Right lobe of liver (tissue), 6 donors: ENCODE data around the gene SESTD1. TPM values are rescaled to one million over a fixed set of nuclear protein-coding genes. Genes with fewer than 3 reads are reported as not detected.

Source experiments
- ATAC-seq, 4 donors: fragments of 200-7000 bp; cut with Tn5 transposase; one replicate each; pipeline ENCODE4 v1.9.1; 2020; ENCODE audit warnings: mild to moderate bottlenecking in 4 of 4, moderate library complexity in 4 of 4
- DNase-seq, 3 donors: peaks; one replicate each; pipeline ENCODE4 v3.0.0-alpha.2; 2020
- H3K27ac ChIP-seq, 3 donors: fragments of 200-600 bp; one replicate each; pipeline ENCODE4 v1.8.0; 2022
- H3K27me3 ChIP-seq, 2 donors: fragments of 200-600 bp; one replicate each; pipeline ENCODE4 v1.8.0; 2022
- H3K36me3 ChIP-seq, 4 donors: fragments of 200-600 bp; sonication (generic) in 1 of 4; one replicate each; pipeline versions ENCODE4 v1.5.1 to v1.8.0; 2017 to 2022; ENCODE audit warnings: control low read depth in 1 of 4
- H3K4me1 ChIP-seq, 4 donors: fragments of 200-600 bp; sonication (generic) in 1 of 4; one replicate each; pipeline versions ENCODE4 v1.5.1 to v1.8.0; 2017 to 2022; ENCODE audit warnings: control low read depth in 1 of 4
- H3K4me3 ChIP-seq, 3 donors: fragments of 200-600 bp; one replicate each; pipeline ENCODE4 v1.8.0; 2022
- H3K9me3 ChIP-seq, 4 donors: fragments of 200-600 bp; sonication (generic) in 1 of 4; one replicate each; pipeline versions ENCODE4 v1.5.1 to v1.8.0; 2017 to 2022; ENCODE audit warnings: control low read depth in 1 of 4
- CTCF ChIP-seq, 4 donors: fragments of 200-600 bp in 3 of 4; fragments of 450-650 bp in 1 of 4; IDR thresholded peaks; one replicate each; pipeline versions ENCODE4 v1.5.1 to v1.8.0; 2016 to 2022; ENCODE audit warnings: antibody characterized with exemption in 4 of 4, mild to moderate bottlenecking in 2 of 4
- POLR2A ChIP-seq: fragments of 450-650 bp; IDR thresholded peaks from one replicate; pipeline ENCODE4 v1.6.1; 2017; ENCODE audit warnings: antibody characterized with exemption, mild to moderate bottlenecking
- WGBS: methylation state at CpG from one replicate; pipeline ENCODE4 v1.1.6; 2018; ENCODE audit warnings: low coverage, low lambda C conversion rate; ENCODE audit not compliant: insufficient coverage; ENCODE audit errors: missing lambda C conversion rate; 5-methylcytosine and 5-hydroxymethylcytosine counted together
- intact Hi-C, 2 donors: fragments of 100-400 bp; cut with DNase I; formaldehyde crosslinking; loops; one replicate each; pipeline versions ENCODE4 v1.11.2 to v1.14.1; 2022
- total RNA-seq, 6 experiments: library from RNA; depleted of rRNA in 2 of 6; stranded (reverse); fragments of >200 nt in 2 of 6; fragmentation: NEBNext Ultra II Directional in 3 of 6; extraction: Animal tissue kit (Norgen Biotek cat#: 25700) in 3 of 6; gene quantifications; one replicate each; pipeline versions ENCODE4 v1.1.0 to v1.2.4, GENCODE V29; 2016 to 2023
- donor health status: DM: no; HTN: yes; CAD: no.
- donor health status: DM: no; HTN: no; CAD: no.
- donor health status: DM: no; HTN: no; CAD: no.
- donor health status: DM: no; HTN: yes; CAD: no.
- donor health status: DM: no; HTN: yes; CAD: no.

SESTD1 gene
- total RNA-seq, 6 experiments from 2014 or later = 5.8 to 27.9 (median 12.8) TPM

- H3K4me1 ChIP-seq = peaks cover 0 to 7% (median 0%) of the 10 kb centered on the region in 4 donors
- TF ChIP-seq POLR2A = no peak
- no peak overlapping the region for H3K4me3 ChIP-seq
- DNase-seq = no peak
- intact Hi-C loops = no loop called here
- 57% methylated on average over 5 of the region's 5 CpGs for WGBS
- ATAC-seq = peak; percentile 88 to 93 (median 90)
- no peaks in the 10 kb centered on the region for H3K9me3 ChIP-seq
- H3K36me3 ChIP-seq = no peaks in the 10 kb centered on the region
- H3K27ac ChIP-seq = peak overlapping the region; percentile 48 to 64 (median 51)
- no peaks in the 10 kb centered on the region for H3K27me3 ChIP-seq
These were observed 8.0 kb upstream of the SESTD1 start for GRCh38 chr2:179272406-179273192.

- TF ChIP-seq CTCF (IDR thresholded peaks at IDR 0.05) (no peak), POLR2A (no peak)
- WGBS = 100% methylated on average over 1 of the region's 2 CpGs
These were observed 6.1 kb upstream of the SESTD1 start for GRCh38 chr2:179270689-179271088.

GRCh38 chr2:179268277-179268925 is 3.8 kb upstream of the SESTD1 start:
- Histone ChIP-seq H3K27me3 (no peaks in the 10 kb centered on the region), H3K36me3 (no peaks in the 10 kb centered on the region), H3K4me3 (no peak overlapping the region), H3K4me1 (peaks cover 0 to 7% (median 0%) of the 10 kb centered on the region in 4 donors), H3K27ac (no peak overlapping the region), H3K9me3 (no peaks in the 10 kb centered on the region)
- peak in 1 of 4 donors; percentile 39 for ATAC-seq
- intact Hi-C loops = no loop called here
- TF ChIP-seq POLR2A (no peak), CTCF (IDR thresholded peaks at IDR 0.05) (no peak)
- DNase-seq = peak in 1 of 3 donors; percentile 31
- WGBS = 30% methylated on average over 1 of the region's 1 CpG

More at GRCh38 chr2:179270689-179271088, 6.1 kb upstream of the SESTD1 start:
- Histone ChIP-seq H3K9me3 (no peaks in the 10 kb centered on the region), H3K4me1 (peaks cover 0 to 7% (median 0%) of the 10 kb centered on the region in 4 donors), H3K4me3 (no peak overlapping the region), H3K27me3 (no peaks in the 10 kb centered on the region), H3K36me3 (no peaks in the 10 kb centered on the region), H3K27ac (no peak overlapping the region)
- intact Hi-C loops = no loop called here
- ATAC-seq = no peak
- DNase-seq = no peak

- no peak for TF ChIP-seq CTCF (IDR thresholded peaks at IDR 0.05)
- Histone ChIP-seq H3K36me3 (no peaks in the 10 kb centered on the region), H3K27ac (no peak overlapping the region), H3K27me3 (no peaks in the 10 kb centered on the region), H3K9me3 (no peaks in the 10 kb centered on the region), H3K4me1 (peaks cover 0 to 10% (median 3%) of the 10 kb centered on the region in 4 donors), H3K4me3 (no peak overlapping the region)
- intact Hi-C loops = no loop called here
- 85% methylated on average over 4 of the region's 4 CpGs for WGBS
- DNase-seq = no peak
- no peak for ATAC-seq
These were observed 1.6 kb upstream of the SESTD1 start for GRCh38 chr2:179266271-179266670.

GRCh38 chr2:179265082-179265510 is 464 bp upstream of the SESTD1 start:
- ATAC-seq (peak in 2 of 4 donors; percentile 4 to 17), DNase-seq (no peak)
- Histone ChIP-seq H3K4me1 (peaks cover 0 to 10% (median 3%) of the 10 kb centered on the region in 4 donors), H3K4me3 (peak overlapping the region; percentile 54 to 72 (median 61)), H3K27ac (peak overlapping the region in 2 of 3 donors; percentile 77 to 82), H3K27me3 (no peaks in the 10 kb centered on the region), H3K36me3 (no peaks in the 10 kb centered on the region), H3K9me3 (no peaks in the 10 kb centered on the region)
- WGBS = 50% methylated on average over 4 of the region's 5 CpGs
- intact Hi-C loops = no loop called here
- TF ChIP-seq POLR2A (no peak), CTCF (IDR thresholded peaks at IDR 0.05) (no peak)
